Endothelial cell of umbilical vein (primary cell): ENCODE measurements around the gene RPL22L1. TPM values are rescaled to one million over a fixed set of nuclear protein-coding genes. Genes with fewer than 3 reads are reported as not detected.

Source experiments
- BruUV-seq: library from RNA; stranded (reverse); fragments of 400-500 nt; replicated peaks from 2 replicates; lab custom pipeline; 2021; lab: Mats Ljungman, UMichigan
- CTCF ChIA-PET: fragments of 300-600, 350-600 bp; sonication (Branson Sonifier 250); formaldehyde crosslinking; loops from one replicate; lab custom pipeline; 2021; ENCODE audit warnings: antibody characterized with exemption, inconsistent platforms; lab: Charles Lee
- POLR2A ChIA-PET: fragments of 300-600, 350-600 bp; sonication (Branson Sonifier 250); formaldehyde crosslinking; loops from one replicate; lab custom pipeline; 2021; ENCODE audit warnings: antibody characterized with exemption, inconsistent platforms; lab: Charles Lee
- DNase-seq: peaks from one replicate; pipeline ENCODE4 v3.0.0-alpha.2; 2011; ENCODE audit warnings: low read depth, low spot score
- FAIRE-seq: peaks from 2 replicates; lab custom pipeline; 2011; peaks lifted over from hg19 to GRCh38; lab: Jason Lieb, UNC
- H2AFZ ChIP-seq: 2 replicates; pipeline ENCODE4 v1.6.0; 2012; ENCODE audit warnings: low read depth, low read length, control low read depth, inconsistent platforms
- H3K27ac ChIP-seq: 2 replicates; pipeline ENCODE4 v1.5.1; 2011; ENCODE audit warnings: low read depth, mild to moderate bottlenecking, control low read depth, low read length, moderate library complexity; ENCODE audit not compliant: insufficient read depth
- H3K27me3 ChIP-seq, 2 experiments: 2 replicates each; pipeline versions ENCODE4 v1.6.0 to v1.6.1; 2011; ENCODE audit warnings: low read length in 2 of 2, mixed read lengths in 1 of 2; ENCODE audit not compliant: control insufficient read depth in 2 of 2, insufficient read depth in 2 of 2
- H3K36me3 ChIP-seq, 2 experiments: 2 replicates in 1 of 2; 3 replicates in 1 of 2; pipeline ENCODE4 v1.5.1; 2011; ENCODE audit warnings: low read length in 2 of 2, mild to moderate bottlenecking in 1 of 2, moderate library complexity in 1 of 2; ENCODE audit not compliant: control insufficient read depth in 2 of 2, insufficient read depth in 2 of 2; ENCODE audit errors: extremely low read depth in 1 of 2
- H3K4me1 ChIP-seq: 3 replicates; pipeline ENCODE4 v1.5.1; 2011; ENCODE audit warnings: mild to moderate bottlenecking, low read length; ENCODE audit not compliant: control insufficient read depth, insufficient read depth; ENCODE audit errors: extremely low read depth
- H3K4me2 ChIP-seq: 2 replicates; pipeline ENCODE4 v1.6.1; 2011; ENCODE audit warnings: low read length, control low read depth, mixed read lengths; ENCODE audit not compliant: insufficient read depth
- H3K4me3 ChIP-seq, 3 experiments: fragments of 200-600 bp in 1 of 3; sonication (generic), shearing (Covaris generic) in 1 of 3; replicated peaks in 1 of 3; 2 replicates each; pipeline ENCODE4 v1.5.1; 2011 to 2016; ENCODE audit warnings: control low read depth in 3 of 3, low read length in 3 of 3, mild to moderate bottlenecking in 2 of 3, inconsistent platforms in 1 of 3, low read depth in 1 of 3, moderate library complexity in 1 of 3; ENCODE audit not compliant: insufficient read depth in 1 of 3
- H3K79me2 ChIP-seq: 2 replicates; pipeline ENCODE4 v1.6.0; 2012; ENCODE audit warnings: low read length, inconsistent platforms; ENCODE audit not compliant: control insufficient read depth, insufficient read depth
- H3K9ac ChIP-seq: replicated peaks from 2 replicates; pipeline ENCODE3; 2011; ENCODE audit warnings: low read length, control low read depth; ENCODE audit not compliant: insufficient read depth; ENCODE audit errors: extremely low read depth
- H3K9me1 ChIP-seq: replicated peaks from 3 replicates; pipeline ENCODE4 v1.6.0; 2011; ENCODE audit warnings: mild to moderate bottlenecking, low read length; ENCODE audit not compliant: control insufficient read depth, insufficient read depth; ENCODE audit errors: extremely low read depth
- H3K9me3 ChIP-seq: replicated peaks from 2 replicates; pipeline ENCODE4 v1.5.1; 2012; ENCODE audit warnings: low read length, inconsistent platforms; ENCODE audit not compliant: control insufficient read depth, insufficient read depth
- H4K20me1 ChIP-seq: replicated peaks from 2 replicates; pipeline ENCODE3; 2011; ENCODE audit warnings: mild to moderate bottlenecking, low read length; ENCODE audit not compliant: control insufficient read depth, insufficient read depth; ENCODE audit errors: extremely low read depth
- EZH2 ChIP-seq: IDR thresholded peaks from 2 replicates; pipeline ENCODE4 v1.6.1; 2012; ENCODE audit warnings: borderline replicate concordance, low read depth, mild to moderate bottlenecking, moderate library complexity, low read length, inconsistent platforms; ENCODE audit not compliant: severe bottlenecking
- FOS ChIP-seq: IDR thresholded peaks from 2 replicates; pipeline ENCODE4 v1.6.1; 2011; ENCODE audit warnings: mild to moderate bottlenecking, low read length, moderate library complexity, borderline replicate concordance; ENCODE audit not compliant: insufficient read depth
- GATA2 ChIP-seq: IDR thresholded peaks from 2 replicates; pipeline ENCODE4 v1.7.0; 2011; ENCODE audit warnings: low read depth, mild to moderate bottlenecking, moderate library complexity, mixed read lengths, low read length; ENCODE audit not compliant: insufficient read length, insufficient read depth
- JUN ChIP-seq: IDR thresholded peaks from 2 replicates; pipeline ENCODE4 v1.6.1; 2011; ENCODE audit warnings: borderline replicate concordance, low read depth; ENCODE audit not compliant: insufficient read length, insufficient read depth
- MYC ChIP-seq: IDR thresholded peaks from one replicate; pipeline ENCODE4 v1.6.1; 2011; ENCODE audit warnings: mild to moderate bottlenecking, low read depth, low read length
- POLR2A ChIP-seq: IDR thresholded peaks from 2 replicates; pipeline ENCODE4 v1.6.1; 2012; ENCODE audit warnings: low read depth, mild to moderate bottlenecking, control low read depth, low read length
- POLR2AphosphoS5 ChIP-seq: IDR thresholded peaks from 2 replicates; pipeline ENCODE4 v1.6.1; 2012; ENCODE audit warnings: low read depth, mild to moderate bottlenecking, control low read depth, low read length, moderate library complexity; ENCODE audit not compliant: insufficient read depth
- dilution Hi-C: fragments of 300-500 bp; cut with MboI; formaldehyde crosslinking; loops from one replicate; pipeline ENCODE4 v1.15.0; 2019; ENCODE audit warnings: low sequenced_read_pairs; ENCODE audit not compliant: extremely low pct_ligation_motif_present
- intact Hi-C: fragments of 100-400 bp; cut with micrococcal nuclease; formaldehyde crosslinking; loops from one replicate; pipeline ENCODE4 v1.10.0; 2022
- polyA plus RNA-seq, 4 experiments: library from polyadenylated mRNA; depleted of rRNA in 3 of 4; stranded (reverse) in 3 of 4; unstranded in 1 of 4; fragments of >200 nt; gene quantifications; 2 replicates each; pipeline versions ENCODE4 v1.2.1 to v1.2.3, GENCODE V29; 2011 to 2012; ENCODE audit warnings: missing spikeins in 1 of 4
- total RNA-seq: library from RNA; stranded (reverse); gene quantifications from 2 replicates; pipeline ENCODE4 v1.2.3, GENCODE V29; 2021
- TF ChIP-seq, protein P1 (sequence below): IDR thresholded peaks from 2 replicates; pipeline ENCODE4 v1.6.1; 2011; ENCODE audit not compliant: insufficient read depth, insufficient read length
- TF ChIP-seq, protein P2 (sequence below), 2 donors: IDR thresholded peaks; 1 replicate in 1 of 2; 2 replicates in 1 of 2; pipeline ENCODE4 v1.5.1; 2011; ENCODE audit warnings: low read length in 2 of 2, mild to moderate bottlenecking in 2 of 2, moderate library complexity in 2 of 2, control low read depth in 1 of 2, inconsistent platforms in 1 of 2, low read depth in 1 of 2; ENCODE audit not compliant: insufficient read depth in 1 of 2; ENCODE audit errors: extremely low read depth in 1 of 2

The RPL22L1 gene
- total and polyA plus RNA-seq, 2 donors (not counting 3 experiments of a cell fraction or from before 2014, with no cell fraction given) = 65.0 to 176 TPM

DNA sequence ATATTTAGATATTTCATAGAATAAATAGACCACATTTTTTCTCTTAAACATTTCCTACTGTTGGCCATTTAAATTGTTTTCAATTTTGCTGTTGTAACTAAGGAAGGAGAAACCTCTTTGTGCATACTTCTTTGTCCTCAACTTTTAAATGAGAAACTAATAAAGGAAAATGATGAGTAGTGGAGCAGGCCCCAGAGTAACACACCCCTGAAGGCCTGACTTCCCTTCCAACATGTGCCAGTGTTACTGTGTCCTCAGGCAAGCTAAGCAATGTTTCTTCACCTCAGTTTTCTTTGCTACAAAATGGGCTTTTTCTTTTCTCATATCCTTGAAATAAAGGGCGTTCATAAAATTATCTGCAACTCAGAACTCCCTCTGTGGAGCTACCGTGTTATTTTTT, 53.7 kb downstream of the RPL22L1 start:
- ChIA-PET CTCF (interaction anchor here (0.8 to 2.0 kb wide), 4 partner anchors 32 to 635 kb away, joined by 3 to 8 read pairs (median 6); partner anchors contain the start of gene PHC3), POLR2A (no interaction called here)
- no peak overlapping the region for H3K4me3 ChIP-seq
- no peak for FAIRE-seq
- no peak overlapping the region for H3K9ac ChIP-seq
- H3K4me1 ChIP-seq = peaks cover 8% of the 10 kb centered on the region
- BruUV-seq = no TSS peak
- H3K27ac ChIP-seq = no peak overlapping the region
- H3K9me3 ChIP-seq = no peaks in the 10 kb centered on the region
- DNase-seq = no peak
- no peaks in the 10 kb centered on the region for H3K79me2 ChIP-seq
- no peaks in the 10 kb centered on the region for H3K9me1 ChIP-seq
- H3K36me3 ChIP-seq = no peaks in the 10 kb centered on the region
- H3K4me2 ChIP-seq = no peak overlapping the region
- no peaks in the 10 kb centered on the region for H3K27me3 ChIP-seq
- H2AFZ ChIP-seq = no peak overlapping the region
- dilution Hi-C loops = loop anchor here (10.0 kb wide), 1 partner anchor 372 kb away; no protein-coding TSS in a partner anchor
- H4K20me1 ChIP-seq = no peaks in the 10 kb centered on the region
- TF ChIP-seq, protein P1, sequence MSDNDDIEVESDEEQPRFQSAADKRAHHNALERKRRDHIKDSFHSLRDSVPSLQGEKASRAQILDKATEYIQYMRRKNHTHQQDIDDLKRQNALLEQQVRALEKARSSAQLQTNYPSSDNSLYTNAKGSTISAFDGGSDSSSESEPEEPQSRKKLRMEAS = no peak
- TF ChIP-seq FOS (no peak), POLR2AphosphoS5 (no peak), GATA2 (no peak), JUN (no peak), POLR2A (no peak), MYC (no peak), EZH2 (no peak)
- TF ChIP-seq, protein P2, sequence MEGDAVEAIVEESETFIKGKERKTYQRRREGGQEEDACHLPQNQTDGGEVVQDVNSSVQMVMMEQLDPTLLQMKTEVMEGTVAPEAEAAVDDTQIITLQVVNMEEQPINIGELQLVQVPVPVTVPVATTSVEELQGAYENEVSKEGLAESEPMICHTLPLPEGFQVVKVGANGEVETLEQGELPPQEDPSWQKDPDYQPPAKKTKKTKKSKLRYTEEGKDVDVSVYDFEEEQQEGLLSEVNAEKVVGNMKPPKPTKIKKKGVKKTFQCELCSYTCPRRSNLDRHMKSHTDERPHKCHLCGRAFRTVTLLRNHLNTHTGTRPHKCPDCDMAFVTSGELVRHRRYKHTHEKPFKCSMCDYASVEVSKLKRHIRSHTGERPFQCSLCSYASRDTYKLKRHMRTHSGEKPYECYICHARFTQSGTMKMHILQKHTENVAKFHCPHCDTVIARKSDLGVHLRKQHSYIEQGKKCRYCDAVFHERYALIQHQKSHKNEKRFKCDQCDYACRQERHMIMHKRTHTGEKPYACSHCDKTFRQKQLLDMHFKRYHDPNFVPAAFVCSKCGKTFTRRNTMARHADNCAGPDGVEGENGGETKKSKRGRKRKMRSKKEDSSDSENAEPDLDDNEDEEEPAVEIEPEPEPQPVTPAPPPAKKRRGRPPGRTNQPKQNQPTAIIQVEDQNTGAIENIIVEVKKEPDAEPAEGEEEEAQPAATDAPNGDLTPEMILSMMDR (IDR thresholded peaks at IDR 0.05; ENCODE audit: extremely low read depth in 1 of 2, insufficient read depth in 1 of 2, low read depth in 1 of 2, low read length in 2 of 2) = no peak
- intact Hi-C loops = no loop called here
